ENCODE measurements around the gene AGFG2.

The AGFG2 gene

GRCh38 chr7:100588438-100588837 lies 49.4 kb downstream of the AGFG2 start:
- DNase-seq = no peak

GRCh38 chr7:100589341-100589947 lies 50.4 kb downstream of the AGFG2 start:
- DNase-seq = no peak

- no peak for DNase-seq
These were observed 51.2 kb downstream of the AGFG2 start for GRCh38 chr7:100590077-100590737.

- DNase-seq = no peak
These were observed 52.6 kb downstream of the AGFG2 start for GRCh38 chr7:100591596-100591995.

GRCh38 chr7:100595188-100595587 lies 56.2 kb downstream of the AGFG2 start:
- DNase-seq = no peak

GRCh38 chr7:100598425-100598824 lies 59.4 kb downstream of the AGFG2 start:
- no peak for DNase-seq

- DNase-seq = no peak
These were observed 61.1 kb downstream of the AGFG2 start for GRCh38 chr7:100599911-100600729.

GRCh38 chr7:100600730-100601038 lies 61.7 kb downstream of the AGFG2 start:
- no peak for DNase-seq

- DNase-seq = no peak
These were observed 64.1 kb downstream of the AGFG2 start for GRCh38 chr7:100602889-100603725.

- no peak for DNase-seq
These were observed 64.7 kb downstream of the AGFG2 start for GRCh38 chr7:100603726-100604027.

GRCh38 chr7:100604028-100604975 lies 65.3 kb downstream of the AGFG2 start:
- DNase-seq = peak; percentile 89

GRCh38 chr7:100604976-100605911 lies 66.2 kb downstream of the AGFG2 start:
- DNase-seq = no peak

- no peak for DNase-seq
These were observed 67.3 kb downstream of the AGFG2 start for GRCh38 chr7:100606313-100606712.

GRCh38 chr7:100607111-100607510 lies 68.1 kb downstream of the AGFG2 start:
- no peak for DNase-seq

GRCh38 chr7:100609958-100610357 lies 71.0 kb downstream of the AGFG2 start:
- no peak for DNase-seq

- DNase-seq = peak; percentile 88
These were observed 73.2 kb downstream of the AGFG2 start, which contains the start of gene MOSPD3 for GRCh38 chr7:100611983-100612729. TSS of gene MOSPD3 (plus strand) at chr7:100612540. CDS start at chr7:100612792, 252 bp downstream.

GRCh38 chr7:100612730-100613390 lies 73.9 kb downstream of the AGFG2 start:
- DNase-seq = no peak

- DNase-seq = no peak
These were observed 74.6 kb downstream of the AGFG2 start for GRCh38 chr7:100613412-100614175.
